Stimulated activated naive CD4-positive, alpha-beta T cell treated with Interleukin-2 at 50 U/mL for 16 hours (primary cell): ENCODE results near the gene MSI2.

Experiments
- DNase-seq: peaks from one replicate; lab custom pipeline; 2025; lab: John Stamatoyannopoulos, UW

MSI2 gene

GRCh38 chr17:57541049-57541448, 284.7 kb downstream of the MSI2 start:
- no peak for DNase-seq

DNA sequence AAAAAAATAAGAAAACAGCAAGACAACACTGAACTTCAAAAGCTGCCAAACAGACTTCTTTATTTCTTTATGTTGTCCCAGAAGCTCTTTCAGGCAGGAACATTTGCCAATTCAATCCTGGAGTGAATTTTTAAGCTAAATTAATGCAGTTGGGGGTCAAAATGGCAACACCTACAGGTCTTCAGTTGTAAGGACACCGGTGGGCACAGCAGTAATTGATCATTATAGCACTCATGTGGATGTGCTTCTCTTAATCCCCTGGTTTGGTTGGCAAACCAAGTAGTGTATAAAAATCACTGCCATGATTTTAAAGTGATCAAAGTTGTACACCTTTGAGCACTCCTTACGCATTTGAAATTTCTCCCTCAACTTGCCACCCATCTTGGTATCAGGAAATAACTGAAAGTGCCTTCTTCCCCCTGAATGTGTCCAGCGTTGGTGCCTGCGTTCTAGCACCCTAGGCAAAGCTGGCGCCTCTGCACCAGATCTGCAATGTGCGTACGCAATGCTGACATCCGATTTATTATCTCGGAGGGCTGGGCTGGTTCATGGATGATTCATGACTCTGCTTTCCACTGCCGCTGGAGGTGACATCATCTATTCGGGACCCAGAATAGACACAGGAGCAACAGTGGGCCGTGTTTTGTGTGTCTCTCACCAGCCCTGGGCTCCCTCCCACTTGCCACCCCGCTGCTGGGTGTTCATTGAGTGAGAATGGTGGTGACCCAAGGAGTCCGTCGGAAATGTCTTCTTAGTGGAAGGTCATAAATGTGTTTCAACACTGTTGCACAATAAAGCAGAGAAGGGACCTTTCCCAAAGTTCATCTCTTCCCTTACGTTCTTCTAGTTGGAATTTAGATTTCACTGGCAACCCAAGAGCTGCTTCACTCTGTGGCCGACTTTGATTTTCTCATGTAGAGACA, 285.4 kb downstream of the MSI2 start:
- no peak for DNase-seq

- no peak for DNase-seq
Observed at GRCh38 chr17:57542510-57542909, 286.2 kb downstream of the MSI2 start.

DNA sequence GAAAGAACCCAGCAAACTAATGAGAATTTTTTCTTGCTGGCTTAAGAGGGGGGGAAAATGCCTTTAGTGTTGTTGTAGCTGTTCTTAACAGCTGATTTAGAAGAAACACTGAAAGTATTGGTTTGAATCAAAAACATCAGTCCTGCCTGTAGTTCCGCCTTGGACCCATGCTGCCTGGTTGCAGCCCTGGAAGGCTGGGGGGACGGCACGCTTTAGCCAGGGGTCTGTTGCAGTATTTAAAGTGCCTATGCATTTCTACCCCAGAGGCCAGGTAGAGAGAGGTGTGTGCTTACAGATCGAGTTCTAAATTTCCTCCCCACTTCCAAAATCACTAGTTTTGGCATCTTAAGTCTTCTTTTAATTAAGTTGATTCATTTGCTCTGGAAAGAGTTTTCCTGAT, 286.9 kb downstream of the MSI2 start:
- DNase-seq = no peak

DNA sequence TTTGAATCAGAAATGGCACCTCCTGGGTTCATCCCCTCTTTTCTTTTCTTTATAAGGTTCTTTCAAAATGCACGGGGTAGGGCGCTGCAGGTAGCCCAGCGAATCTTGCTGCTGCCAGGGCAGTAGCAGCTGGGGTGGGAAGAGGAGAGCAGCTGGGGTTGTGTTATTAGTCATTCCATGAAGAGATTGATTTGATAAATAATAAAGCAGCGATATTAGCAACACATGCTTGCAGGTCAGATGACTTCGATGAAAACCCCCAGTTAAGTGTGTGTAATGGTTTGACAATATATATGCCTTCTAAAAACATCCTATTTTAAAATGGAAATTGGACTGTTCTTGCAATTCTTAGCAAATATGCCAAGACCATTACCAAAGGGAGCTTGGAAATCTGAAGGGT, 288.1 kb downstream of the MSI2 start:
- no peak for DNase-seq

DNA sequence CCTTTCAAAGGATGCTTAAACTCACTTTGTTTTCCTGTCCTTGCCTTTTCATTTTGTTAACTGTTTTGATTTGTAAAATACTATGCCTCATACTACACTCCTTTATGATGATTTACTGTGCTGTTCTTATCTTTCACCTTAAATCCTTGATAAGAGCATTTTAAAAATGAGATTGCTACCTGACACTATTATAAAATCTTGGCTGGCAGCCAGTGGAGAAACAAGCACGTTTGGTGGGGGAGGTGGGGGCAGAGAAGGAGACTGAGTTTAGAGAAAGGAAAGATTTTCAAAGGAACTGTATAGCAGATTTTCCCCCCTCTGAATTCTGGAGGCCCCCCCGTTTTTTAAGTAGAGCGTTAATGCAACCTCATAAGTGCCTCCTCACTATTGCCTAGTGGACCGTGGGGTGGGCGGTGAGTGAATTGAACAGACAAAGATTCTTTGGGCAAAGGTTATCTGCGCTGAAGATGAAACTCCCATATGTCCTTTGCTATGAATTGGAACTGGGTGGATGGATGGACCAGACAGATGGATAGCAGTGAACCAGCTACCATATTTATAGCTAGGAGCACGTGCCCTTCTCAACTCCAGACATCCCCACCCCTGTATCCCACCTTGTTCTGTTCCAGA, 288.6 kb downstream of the MSI2 start:
- DNase-seq = no peak

GRCh38 chr17:57545731-57546342, 289.5 kb downstream of the MSI2 start:
- DNase-seq = no peak

GRCh38 chr17:57548421-57549410, 292.4 kb downstream of the MSI2 start:
- DNase-seq = no peak

DNA sequence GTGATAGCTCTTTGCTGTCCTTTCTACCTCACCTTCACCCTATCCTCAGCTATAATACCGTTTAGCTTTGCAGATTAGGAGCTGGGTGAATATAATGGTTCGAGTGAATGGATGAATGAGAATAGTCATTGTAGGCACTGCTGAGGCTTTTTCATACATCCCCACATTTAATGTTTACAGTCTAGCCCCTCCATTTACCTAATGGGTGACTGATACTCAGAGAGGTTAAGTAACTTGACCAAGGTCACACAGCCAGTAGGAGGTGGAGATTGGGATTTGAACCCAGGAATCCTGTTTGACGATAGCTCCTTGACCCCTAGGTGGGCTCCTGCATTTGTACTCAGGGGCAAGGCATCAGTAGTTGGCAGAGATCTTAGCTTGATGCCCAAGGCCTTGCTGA, 293.1 kb downstream of the MSI2 start:
- no peak for DNase-seq

DNA sequence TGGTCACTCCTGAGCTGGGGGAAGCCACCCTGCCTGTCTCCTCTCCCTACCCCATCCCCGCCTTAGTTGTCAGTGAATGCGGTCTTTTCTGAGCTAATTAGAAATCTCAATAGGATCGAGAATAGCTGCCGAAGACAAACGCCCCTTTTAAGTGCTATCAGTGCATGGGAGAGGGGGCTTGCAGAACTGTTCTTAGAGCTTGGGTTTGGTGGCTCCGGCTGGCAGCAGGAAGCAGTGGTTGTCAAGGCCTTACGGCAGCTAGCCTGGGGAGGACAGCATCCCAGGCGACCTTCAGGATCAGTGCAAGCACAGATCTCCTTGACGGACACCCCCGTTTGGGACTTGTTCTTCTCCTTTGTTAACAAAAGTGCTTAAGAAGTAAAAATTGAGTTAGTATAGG, 293.7 kb downstream of the MSI2 start:
- DNase-seq = no peak

- DNase-seq = no peak
Observed at GRCh38 chr17:57550668-57551315, 294.5 kb downstream of the MSI2 start.

DNA sequence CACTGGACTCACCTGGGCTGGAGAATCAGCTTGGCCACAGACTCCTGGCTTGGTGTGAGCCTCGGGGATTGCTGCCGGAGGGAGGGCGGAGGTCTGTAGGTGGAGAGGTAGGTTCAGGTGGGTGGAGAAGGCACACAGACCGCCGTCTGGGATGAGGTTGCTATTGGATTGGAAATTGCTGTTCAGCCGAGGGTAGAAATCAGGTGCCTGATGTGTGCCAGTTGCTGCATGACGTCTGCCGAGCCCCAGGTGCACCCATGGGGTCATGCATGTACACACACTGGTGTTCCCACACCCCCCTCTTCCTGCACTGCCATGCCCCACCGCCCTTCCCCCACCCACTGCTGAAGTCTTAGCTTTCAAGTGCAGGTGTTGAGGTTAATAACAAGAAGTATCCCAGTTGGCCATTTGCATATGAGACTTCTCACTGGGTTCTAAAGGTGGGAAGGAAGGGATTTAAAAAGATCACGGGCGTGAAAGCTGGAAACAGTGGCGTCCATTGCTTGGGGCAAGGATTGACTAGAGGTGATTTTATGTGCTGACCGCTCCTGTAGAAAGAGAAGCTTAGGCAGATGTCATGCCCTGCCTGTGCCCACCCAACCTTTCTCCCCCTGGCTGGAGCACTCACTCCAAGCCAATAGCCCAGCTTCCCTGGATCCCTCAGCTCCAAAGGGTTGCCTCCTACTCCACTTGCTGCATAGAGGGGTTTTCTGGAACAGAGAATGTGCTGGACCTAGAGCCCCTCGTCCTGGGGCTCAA, 295.2 kb downstream of the MSI2 start:
- DNase-seq = no peak

- DNase-seq = no peak
Observed at GRCh38 chr17:57552114-57552624, 295.8 kb downstream of the MSI2 start.

- no peak for DNase-seq
Observed at GRCh38 chr17:57553526-57553925, 297.2 kb downstream of the MSI2 start.

GRCh38 chr17:57553991-57554825, 297.9 kb downstream of the MSI2 start:
- no peak for DNase-seq

- no peak for DNase-seq
Observed at GRCh38 chr17:57554826-57555635, 298.7 kb downstream of the MSI2 start.

- DNase-seq = no peak
Observed at GRCh38 chr17:57555636-57556175, 299.4 kb downstream of the MSI2 start.

GRCh38 chr17:57556320-57556719, 300.0 kb downstream of the MSI2 start:
- DNase-seq = no peak
